Activated CD8-positive, alpha-beta memory T cell treated with anti-CD3 and anti-CD28 coated beads, Interleukin-2, amount 50 U/mL, for 1 hour (primary cell): Measurements from ENCODE around the gene USP9X.
A peak's percentile ranks its signal among the peaks of the same experiment; 100 is the strongest.
"Not testable (repeated sequence)": the region's sequence is repeated elsewhere in the genome, so short reads cannot be mapped to it uniquely, and the experiment has no call there.

ENCODE experiments used
- DNase-seq: peaks from one replicate; pipeline ENCODE4 v3.0.0-alpha.2; 2020; ENCODE audit errors: extremely low read depth

USP9X gene, protein sequence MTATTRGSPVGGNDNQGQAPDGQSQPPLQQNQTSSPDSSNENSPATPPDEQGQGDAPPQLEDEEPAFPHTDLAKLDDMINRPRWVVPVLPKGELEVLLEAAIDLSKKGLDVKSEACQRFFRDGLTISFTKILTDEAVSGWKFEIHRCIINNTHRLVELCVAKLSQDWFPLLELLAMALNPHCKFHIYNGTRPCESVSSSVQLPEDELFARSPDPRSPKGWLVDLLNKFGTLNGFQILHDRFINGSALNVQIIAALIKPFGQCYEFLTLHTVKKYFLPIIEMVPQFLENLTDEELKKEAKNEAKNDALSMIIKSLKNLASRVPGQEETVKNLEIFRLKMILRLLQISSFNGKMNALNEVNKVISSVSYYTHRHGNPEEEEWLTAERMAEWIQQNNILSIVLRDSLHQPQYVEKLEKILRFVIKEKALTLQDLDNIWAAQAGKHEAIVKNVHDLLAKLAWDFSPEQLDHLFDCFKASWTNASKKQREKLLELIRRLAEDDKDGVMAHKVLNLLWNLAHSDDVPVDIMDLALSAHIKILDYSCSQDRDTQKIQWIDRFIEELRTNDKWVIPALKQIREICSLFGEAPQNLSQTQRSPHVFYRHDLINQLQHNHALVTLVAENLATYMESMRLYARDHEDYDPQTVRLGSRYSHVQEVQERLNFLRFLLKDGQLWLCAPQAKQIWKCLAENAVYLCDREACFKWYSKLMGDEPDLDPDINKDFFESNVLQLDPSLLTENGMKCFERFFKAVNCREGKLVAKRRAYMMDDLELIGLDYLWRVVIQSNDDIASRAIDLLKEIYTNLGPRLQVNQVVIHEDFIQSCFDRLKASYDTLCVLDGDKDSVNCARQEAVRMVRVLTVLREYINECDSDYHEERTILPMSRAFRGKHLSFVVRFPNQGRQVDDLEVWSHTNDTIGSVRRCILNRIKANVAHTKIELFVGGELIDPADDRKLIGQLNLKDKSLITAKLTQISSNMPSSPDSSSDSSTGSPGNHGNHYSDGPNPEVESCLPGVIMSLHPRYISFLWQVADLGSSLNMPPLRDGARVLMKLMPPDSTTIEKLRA (N-terminal part only)

DNA sequence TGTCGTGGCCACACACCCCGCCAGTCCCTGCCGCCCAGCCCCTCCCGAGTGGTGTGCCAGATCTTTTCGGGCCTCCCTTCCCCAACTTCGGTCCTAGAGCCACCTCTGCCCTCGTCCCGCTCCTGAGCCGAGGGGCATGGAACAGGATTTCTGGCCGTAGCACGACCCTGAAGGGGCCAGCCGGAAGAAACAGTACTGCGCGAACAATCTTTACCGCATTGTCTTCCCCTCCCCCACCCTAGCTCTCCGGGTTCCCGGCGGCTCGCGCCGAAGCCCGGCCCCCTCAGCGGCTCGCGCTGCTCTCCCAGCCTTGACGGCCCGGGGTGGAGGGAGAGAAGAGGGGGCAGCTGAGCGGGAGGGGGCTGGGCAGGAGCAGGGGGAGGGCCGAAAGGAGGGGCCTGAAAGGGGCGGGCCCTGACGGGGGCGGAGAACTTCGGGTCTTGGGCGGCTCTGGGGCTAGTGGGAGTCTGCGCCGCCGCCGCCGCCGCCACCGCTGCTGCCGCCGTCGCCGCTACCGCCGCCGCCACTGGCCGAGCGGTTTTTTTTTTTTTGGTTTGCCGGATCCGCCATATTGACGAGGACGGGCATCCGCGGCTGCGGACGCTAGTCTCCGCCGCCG, at the start of gene USP9X:
USP9X (plus strand) TSS at position 553 of the 619 bp plus-strand sequence. CDS start 38,184 bp downstream, outside the sequence.
- DNase-seq: peak; percentile 84

- DNase-seq: no peak
Measured at GRCh38 chrX:41035582-41035981, 49.7 kb upstream of the USP9X start.

DNA sequence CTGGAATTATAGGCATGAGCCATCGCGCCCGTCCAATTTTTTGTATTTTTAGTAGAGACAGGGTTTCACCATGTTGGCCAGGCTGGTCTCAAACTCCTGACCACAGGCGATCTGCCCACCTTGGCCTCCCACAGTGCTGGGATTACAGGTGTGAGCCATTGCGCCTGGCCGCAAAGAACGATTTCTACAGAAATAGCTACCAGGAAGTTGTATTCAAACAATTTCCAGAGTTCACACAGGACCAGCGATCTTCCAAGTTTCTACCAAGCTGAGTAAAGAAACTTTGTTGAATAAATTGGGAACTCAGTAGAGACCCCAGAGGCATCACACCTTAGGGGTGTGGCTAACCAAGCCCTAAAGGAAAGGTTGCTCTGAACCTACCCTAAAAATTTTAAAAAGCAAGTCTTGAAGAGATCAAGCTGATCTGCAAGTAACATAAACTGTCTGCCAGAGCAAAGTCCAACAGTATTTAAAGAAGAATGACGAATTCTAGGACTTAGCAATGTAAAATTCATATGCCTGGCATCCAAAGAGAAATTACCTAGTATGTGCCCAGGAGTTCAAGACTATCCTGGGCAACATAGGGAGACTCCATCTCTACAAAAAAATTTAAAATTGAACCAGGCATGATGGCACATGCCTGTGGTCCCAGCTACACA, 48.4 kb upstream of the USP9X start:
- DNase-seq: no peak

DNA sequence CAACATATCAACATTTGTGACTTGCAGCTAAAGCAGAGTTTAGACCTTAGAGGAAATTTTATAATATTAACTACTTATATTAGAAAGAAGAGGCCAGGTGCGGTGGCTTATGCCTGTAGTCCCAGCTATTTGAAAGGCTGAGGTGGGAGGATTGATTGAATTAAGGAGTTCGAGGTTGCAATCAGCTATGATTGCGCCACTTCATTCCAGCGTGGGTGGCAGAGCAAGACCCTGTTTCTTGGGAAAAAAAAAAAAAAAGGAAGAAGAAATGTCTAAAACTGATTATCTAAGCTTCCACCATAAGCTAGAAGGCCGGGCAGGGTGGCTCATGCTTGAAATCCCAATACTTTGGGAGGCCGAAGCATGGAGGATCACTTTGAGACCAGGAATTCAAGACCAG, 42.0 kb upstream of the USP9X start:
- no peak for DNase-seq

DNA sequence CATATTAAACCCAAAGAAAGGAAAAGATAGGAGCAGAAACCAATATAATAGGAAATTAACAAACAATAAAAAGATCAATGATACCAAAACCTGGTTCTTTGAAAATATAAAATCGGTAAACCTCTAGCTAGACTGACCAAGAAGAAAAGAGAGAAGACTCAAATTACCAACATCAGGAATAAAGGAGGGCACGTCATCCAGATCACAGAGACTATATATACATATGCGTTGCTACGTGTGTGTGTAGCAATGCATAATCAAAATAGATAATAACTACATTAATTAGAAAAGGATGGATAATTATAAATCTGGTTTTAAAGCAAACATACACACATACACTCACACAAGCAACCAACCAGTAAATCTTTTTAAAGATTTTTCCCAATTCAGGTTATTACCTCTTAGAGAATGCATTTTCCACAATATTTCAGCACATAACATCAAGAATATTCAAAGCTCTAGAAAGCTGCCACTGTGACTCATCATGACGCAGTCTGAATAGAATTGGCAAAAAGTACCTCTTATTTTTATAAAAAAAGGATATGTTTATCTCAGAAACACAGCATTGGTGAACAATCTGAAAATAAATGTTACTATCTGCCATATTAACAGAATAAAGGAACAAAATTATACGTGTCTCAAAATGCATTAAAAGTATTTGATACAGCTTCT, 41.4 kb upstream of the USP9X start:
- DNase-seq: no peak

DNA sequence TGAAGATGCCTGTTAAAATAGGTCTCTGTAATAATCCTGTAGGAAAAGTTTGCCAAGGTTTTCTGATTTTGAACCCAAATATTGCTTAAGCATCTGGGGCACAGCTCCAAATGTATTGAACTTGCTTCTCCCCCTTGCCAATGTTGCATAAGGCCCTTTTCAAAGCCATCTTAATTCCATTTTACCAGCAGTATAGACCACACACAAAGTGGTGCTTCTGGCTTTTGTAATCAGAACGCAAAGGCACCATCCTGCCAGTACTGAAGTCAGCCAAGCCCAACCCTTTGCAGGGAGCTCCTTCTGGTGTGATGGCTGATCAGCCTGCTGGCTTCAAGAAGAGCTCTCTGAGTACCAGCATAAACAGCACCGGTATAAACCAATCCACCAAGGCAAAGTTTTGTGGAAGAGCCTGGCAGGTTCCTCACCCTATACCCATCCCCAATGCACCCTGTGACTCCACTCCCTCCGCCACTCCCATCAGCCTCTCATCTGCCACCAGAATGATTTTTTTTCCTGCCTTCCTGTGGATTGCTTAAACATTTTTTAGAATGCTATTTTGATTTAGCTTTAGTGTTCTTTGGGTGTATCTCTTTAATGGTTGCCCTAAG, 39.2 kb upstream of the USP9X start:
- DNase-seq: no peak

- no peak for DNase-seq
Measured at GRCh38 chrX:41047878-41048534, 37.2 kb upstream of the USP9X start.

- no peak for DNase-seq
Measured at GRCh38 chrX:41050359-41050758, 34.9 kb upstream of the USP9X start.

- no peak for DNase-seq
Measured at GRCh38 chrX:41051288-41051687, 34.0 kb upstream of the USP9X start.

- DNase-seq: no peak
Measured at GRCh38 chrX:41055740-41056139, 29.5 kb upstream of the USP9X start.

DNA sequence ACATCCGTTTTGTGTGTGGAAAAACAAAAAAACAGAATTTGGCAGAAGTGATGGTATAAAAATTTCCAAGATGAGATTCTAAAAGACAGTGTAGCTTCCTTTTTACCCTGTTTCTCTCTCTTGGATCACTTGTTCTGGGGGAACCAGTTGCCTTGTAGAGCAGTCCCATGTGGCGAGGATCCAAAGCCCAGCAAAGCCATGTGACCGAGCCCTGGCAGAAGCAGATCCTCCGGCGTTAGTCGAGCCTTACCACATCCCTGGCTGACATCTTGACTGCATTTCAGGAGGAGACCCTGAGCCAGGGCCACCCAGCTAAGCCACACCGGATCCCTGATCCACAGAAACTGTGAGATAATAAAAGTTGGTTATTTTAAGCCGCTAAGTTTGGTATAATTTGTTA, 22.0 kb upstream of the USP9X start:
- DNase-seq: not testable (repeated sequence)

DNA sequence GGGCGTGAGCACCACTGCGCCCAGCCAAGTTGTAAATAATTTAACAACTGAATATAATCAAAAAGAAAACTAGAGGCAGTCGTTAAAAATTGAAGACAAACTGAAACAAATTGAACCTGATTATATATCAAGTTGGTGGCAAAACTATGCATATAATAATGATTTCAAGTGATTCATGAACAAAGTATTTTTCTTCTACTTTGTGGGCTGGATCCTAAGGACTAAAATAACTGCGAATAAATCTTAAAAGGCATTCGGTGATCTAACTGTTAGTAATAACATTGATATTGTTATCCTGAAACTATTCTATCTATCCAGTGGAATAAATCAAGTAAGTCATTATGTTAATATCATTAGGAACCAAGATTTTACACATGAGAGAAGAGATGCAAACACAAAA, 21.2 kb upstream of the USP9X start:
- no peak for DNase-seq

- DNase-seq: no peak
Measured at GRCh38 chrX:41066391-41066790, 18.9 kb upstream of the USP9X start.

GRCh38 chrX:41066969-41067368, 18.3 kb upstream of the USP9X start:
- DNase-seq: no peak

DNA sequence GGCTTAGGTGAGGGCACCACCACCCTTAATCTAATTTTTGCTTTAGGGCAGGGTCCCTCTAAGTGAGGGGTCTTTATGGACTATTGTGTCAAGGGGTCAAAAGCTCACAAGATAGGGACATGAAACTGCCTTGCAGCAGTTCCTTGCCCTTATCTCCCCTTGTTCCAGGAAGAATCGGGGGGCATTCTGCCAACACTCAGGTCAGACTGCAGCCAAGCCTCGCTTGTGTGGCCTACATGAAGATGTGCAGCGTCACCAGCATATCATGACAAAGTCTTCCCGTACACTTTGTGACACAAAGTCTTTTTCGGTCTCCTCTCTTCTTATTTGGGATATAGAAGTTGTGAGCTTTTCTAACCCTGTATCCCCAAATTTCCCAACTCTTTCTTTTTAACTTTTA, 17.5 kb upstream of the USP9X start:
- DNase-seq: no peak

- no peak for DNase-seq
Measured at GRCh38 chrX:41076742-41077141, 8.5 kb upstream of the USP9X start.

GRCh38 chrX:41081821-41082220, 3.4 kb upstream of the USP9X start:
- DNase-seq: no peak

- no peak for DNase-seq
Measured at GRCh38 chrX:41082783-41083182, 2.5 kb upstream of the USP9X start.

- peak; percentile 100 for DNase-seq
Measured at GRCh38 chrX:41084044-41084892, 977 bp upstream of the USP9X start.
